GM18498 (cell line): ENCODE results near the gene KIF18B.
"Not testable (repeated sequence)": the region's sequence is repeated elsewhere in the genome, so short reads cannot be mapped to it uniquely, and the experiment has no call there.

Experiments
- ATAC-seq: cut with Tn5 transposase; IDR thresholded peaks from one replicate; pipeline ENCODE4 v1.9.1; 2021; ENCODE audit warnings: mild to moderate bottlenecking, moderate library complexity; ENCODE audit not compliant: unreplicated experiment

KIF18B gene

DNA sequence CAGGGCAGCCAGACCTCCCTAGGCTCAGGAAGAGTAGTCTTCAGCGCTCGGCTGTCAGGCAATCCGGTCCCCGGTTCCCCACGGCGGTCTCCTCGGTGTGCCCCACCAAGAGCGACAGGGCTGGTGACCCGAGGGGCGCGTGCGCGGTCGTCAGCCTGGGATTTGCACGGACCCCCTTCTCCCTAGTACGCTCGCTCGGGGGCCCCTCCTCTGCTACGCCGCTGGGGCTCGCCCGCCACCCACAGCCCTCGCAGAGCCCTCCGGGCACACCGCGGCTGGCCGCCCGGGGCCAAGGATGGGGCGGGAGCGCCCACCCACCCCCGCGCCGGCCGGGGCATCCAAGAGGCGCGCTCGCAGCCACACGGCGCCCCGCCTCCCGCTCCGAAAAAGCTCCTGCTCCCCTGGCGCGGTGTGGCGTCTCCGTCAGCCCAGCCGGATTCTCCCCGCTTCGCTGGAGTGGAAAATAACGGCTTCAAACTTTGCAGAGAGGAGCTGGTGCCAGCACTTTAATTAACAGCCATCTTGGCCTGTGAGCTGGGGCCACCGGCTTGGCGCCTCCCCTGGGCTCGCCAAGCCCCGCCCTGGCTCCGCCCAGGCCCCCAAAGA, 22.7 kb upstream of the KIF18B start:
- no peak for ATAC-seq

DNA sequence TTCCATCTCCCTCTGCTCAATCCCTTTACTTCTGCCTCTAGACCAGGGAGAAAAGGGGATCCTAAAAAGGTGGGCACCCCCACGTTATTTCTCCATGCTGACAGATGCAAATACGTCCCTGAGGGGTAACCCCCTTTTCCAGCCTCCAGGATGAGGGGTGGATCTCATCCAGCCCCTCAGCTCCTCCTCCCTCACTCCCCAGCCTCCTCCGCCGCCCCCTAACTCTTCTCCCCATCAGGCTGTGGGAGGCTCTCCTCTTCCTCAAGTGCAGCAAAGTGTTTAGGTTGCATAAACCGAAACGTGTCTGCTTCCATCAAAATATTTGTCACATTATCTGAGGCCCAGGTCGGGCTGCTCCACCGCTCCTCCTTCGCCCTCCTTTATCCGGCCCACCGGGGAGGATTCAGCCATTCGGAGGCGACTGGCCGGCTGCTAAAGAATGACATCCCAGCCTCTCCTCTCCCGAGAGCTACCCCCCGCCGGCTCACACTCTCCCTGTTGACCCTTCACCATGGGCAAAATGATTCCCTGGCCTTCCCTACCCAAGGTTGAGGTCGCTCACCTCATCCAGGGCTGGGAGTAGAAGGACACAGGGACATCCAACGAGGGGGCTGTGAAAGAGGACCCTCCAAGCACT, 21.7 kb upstream of the KIF18B start:
- ATAC-seq: no peak

DNA sequence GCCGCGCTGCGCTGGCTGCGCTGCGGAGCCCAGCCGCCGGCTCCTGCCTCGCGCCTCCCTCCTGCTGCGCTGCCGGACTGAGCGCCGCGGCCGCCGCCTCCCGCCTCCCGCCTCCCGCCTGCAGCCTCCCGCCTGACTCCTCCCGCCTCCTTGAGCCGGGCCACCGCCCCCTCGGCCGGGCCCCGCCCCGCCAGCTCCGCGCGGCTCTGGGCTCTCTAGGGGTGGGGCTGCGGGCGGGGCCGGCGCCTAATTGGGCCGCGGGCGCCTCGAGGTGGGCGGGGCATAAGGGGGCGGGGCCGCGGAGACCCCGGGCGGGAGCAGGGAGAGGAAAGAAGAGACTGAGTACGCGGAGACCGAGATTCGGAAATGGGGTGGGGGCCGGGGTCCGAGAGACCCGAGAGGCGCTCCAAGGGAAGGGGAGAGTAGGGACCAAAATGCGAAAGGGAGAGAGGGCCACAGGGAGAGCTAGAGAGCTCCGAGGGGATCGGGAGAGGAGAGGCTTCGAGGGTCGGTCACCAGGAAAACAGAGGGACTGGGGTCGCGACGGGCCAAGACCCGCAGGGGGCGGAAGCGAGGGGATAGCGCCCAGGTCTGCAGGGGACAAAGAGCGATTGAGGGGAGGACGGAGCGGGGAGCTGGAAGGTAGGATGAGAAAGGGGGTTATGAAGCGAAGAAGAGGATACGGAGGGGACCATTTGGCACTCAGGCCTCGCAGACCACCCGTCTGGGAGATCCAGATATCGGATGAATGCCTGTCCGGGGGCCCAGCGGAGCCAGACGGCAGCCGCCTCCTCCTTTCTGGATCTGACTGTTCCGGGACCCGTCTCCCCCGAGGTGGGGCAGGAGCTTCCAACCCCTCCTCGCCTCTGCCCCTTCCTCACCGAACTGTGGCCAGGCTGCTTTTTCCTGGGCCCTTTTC, 20.9 kb upstream of the KIF18B start, which contains the start of gene C1QL1:
Gene C1QL1, minus strand, starts transcription at position 79 of the 919 bp plus-strand sequence. CDS start 255 bp downstream, outside the sequence.
- peak; percentile 89 for ATAC-seq

DNA sequence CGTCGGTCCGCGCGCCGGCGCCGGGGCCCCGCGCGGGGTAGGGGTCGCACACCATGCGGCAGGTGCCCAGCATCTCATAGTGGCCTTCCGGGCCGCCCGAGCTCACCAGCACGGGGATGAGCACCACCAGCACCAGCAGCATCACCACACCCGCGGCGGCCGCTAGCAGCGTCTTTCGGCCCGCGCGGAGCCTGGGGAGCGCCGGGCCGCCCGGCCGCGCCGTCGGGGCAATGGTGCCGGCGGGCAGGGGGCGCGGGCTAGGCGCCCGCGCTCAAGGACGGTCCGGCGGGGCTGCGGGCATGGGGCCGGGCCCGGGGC, 20.3 kb upstream of the KIF18B start:
- ATAC-seq: no peak

DNA sequence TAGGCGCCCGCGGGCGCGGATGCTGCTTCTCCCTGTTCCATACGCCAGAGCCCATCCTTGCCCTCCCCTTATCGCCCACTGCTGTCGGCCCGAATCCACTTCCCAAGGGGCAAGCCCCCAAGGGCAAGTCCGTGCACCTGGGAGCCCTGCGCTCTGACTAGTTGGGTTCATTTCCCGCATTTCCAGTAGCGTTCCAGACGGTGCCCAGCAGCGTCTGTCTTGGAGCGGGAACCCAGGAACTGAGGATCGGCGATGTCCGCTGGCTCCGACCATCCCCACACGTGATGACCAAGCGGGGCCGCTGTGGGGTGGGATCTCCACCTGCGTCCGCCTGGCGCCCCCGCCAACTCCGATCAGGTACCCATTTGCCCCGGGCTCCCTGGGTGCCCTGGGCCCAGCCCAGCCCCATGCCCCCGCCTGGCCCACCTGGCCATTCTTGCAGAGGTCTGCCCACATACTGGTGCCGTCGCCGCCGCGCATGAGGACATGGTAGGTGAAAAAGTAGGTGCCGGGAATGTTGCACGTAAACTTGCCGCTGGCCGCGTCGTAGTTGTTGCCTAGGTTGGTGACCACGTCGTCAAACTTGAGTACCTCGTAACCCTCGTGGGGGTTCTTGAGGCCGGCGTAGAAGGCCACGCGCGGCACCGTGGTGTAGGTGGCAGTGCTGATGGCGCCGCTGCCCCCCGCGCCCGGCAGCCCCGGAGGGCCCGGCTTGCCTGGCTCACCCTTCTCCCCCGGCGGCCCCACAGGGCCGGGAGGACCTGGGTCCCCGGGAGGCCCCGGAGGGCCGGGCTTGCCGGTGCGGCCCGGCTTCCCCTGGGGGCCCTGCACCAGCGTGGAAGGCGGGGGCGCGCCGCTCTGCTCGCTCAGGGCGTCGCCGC, 19.7 kb upstream of the KIF18B start:
- no peak for ATAC-seq

DNA sequence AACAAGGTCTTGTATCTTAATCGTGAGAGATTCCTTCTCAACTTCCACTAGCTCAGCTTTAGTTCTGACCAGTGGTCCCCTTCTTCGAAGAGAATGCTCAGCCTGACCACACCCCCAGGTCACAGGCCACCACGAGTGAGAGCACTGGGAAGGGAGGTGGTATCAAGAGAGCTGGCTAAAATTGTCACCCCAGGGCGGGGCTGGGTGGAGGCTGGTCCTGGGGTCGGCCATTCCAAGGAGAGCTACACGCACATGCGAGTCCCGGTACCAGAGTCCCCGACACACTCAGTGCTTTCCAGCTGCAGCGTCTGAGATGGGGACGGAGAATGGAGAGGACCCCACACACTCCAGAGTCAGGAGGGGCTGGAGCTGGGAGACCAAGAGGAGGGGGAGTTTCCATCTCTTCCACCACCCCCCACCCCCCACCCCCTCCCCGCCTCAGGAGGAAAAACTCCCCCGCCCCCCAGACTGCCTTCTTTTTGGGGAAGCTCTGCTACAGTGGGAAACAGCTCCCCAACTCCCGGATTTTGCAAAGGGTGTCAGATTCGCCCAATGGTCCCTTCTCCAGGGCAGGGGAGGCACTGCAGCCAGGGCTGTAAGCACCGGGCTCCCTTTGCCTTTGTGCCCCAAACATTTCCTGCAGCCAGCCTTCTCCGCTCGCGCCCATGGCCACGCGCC, 18.9 kb upstream of the KIF18B start:
- no peak for ATAC-seq

DNA sequence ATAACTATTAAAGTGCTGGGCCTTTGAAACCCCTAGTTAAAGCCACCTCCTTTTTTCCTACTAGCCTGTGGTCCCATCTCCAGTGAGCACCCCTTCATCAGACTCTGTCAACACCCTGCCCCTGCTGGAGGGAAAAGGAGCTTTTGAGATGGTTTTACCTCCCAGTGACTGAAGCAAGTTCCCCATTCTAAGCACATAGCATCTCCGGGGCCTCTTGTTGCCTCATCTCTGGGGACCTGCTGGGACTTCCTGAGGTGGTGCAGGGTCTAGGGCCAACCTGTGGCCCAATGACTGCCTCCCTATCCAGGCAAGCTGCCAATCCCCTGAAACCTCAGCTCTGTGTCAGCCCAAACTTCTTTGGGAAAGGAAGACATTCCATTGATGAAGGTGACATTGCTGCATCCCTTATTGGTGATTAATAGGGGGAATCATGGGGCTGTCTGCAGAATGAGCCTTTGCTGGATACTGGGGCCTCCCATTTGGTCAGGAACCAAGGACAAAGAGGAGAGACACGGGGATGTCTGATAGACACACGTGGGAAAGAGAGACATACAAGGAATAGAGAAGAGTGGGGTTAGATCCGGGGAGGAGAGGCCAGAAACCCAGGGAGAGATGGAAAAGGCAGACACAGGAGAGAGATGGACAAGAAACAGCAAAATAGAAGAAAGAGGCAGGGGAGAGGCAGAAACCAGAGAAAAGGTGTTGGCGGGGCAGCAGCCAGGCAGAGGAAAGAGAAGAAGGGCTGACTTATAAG, 18.1 kb upstream of the KIF18B start:
- no peak for ATAC-seq

DNA sequence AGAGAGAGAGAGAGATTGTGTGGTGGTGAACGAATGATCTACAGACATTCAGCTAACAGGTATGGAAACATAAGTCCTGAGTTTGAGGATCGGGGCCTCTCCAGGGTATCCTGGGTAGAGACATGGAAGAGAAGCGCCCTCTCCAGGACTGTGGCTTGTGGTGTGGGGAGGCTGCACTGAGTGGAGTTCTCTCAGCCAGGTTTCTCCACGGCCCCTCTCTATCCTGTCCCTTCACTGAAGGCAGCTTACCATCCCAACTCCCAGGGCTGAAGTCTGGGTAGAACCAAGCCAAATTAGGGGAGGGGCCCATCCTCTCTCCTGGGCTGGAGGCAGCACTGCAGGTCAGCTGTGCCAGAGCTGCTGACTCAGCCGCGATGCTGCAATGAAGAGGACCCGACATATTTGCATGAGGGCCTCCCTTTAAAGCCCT, 14.4 kb upstream of the KIF18B start:
- ATAC-seq: no peak

DNA sequence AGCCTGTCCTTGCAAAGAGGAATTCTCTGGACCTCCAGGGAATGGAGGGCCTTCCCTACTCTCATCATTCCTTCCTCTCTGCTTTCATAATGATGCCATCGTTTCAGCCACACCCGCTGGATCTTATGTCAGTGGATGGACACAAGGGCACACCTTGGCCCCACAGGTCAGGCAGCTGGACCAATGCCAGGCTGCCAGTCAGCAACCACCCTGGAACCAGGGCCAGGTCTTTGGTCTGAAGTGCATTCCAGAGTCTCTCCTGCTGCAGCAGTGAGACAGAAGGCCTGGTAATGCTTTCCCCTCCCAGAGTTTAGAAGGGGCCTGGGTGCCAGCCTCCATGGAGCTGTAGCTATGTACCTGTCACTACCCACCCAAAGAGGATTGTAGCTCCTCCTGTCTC, 13.1 kb upstream of the KIF18B start:
- ATAC-seq: no peak

DNA sequence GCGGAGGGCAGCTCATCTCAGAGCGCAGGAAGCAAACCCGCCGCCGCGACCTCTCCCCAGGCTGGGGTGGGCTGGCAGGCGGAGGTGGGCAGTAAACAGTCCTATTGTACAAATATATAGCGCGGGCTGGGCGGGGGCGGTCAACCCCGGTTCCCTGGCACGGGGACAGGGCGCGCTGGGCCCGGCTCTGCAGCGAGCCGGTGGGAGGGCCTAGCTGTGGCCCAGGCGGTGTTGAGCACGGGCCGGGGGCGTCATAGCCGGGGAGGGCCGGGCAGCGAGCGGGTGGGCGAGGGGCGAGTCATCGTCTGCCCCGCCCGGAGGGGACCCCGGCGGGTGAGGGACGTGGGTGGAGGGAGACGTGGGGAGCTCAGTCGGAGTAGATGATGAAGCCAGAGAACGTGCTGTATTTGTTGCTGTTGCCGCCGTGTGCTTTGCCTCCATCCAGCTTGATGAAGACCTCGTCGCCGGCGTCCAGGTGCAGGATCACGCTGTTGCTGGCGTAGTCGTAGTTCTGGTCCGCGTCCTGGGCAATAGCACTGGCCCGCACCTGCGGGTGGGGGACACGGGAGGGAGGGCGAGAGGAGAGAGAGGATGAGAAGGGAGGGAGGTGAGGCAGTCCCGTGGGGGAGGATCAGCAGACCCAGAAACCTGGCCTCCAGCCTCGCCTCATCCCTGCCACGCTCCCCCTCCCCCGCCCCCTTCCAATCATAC, 12.4 kb upstream of the KIF18B start:
- no peak for ATAC-seq

DNA sequence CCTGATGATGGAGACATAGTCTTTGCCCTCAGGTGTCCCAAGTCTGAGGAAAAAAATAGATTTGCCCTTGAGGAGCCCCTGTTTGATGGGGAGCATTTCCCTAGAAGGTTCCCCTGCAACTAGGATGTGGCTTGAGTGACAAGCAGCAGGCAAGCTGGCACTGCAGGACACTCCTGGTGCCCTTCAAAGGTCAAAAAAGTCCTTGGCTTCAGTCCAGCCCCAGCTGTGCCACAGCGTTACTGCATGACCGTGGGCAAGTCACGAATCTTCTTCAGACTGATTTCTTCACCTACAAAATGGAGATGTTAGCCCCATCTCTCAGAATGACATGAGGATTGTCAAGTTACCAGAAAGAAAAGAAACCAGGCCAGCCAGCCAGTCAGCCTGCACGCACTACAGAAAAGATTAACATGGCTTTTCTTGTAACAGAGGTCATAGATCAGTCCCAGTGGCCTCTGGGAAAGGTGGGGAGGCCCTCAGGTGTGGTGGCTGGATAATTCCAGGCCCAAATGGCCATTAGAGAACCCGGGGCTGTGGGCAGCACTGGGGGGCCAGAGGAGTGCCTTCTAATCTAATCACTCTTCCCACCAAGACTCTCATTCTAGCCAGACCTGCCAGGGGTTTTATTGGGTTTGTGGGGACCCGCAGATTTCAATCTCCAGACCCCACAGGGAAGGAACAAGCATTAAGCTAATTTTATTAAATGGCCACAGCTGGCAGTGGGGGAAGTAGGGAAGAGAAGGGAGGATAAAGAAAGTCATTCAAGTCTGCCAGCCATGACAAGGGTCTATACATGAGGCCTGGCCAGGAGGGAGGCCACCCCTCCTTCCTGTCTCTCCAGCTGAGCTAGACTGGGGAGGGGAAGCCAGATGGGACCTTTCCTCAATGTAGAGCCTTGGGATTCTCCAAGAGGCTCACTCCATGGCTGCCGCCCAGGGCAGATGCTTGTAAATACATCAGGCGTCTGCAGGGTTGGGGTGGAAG, 9.7 kb upstream of the KIF18B start:
- ATAC-seq: no peak

DNA sequence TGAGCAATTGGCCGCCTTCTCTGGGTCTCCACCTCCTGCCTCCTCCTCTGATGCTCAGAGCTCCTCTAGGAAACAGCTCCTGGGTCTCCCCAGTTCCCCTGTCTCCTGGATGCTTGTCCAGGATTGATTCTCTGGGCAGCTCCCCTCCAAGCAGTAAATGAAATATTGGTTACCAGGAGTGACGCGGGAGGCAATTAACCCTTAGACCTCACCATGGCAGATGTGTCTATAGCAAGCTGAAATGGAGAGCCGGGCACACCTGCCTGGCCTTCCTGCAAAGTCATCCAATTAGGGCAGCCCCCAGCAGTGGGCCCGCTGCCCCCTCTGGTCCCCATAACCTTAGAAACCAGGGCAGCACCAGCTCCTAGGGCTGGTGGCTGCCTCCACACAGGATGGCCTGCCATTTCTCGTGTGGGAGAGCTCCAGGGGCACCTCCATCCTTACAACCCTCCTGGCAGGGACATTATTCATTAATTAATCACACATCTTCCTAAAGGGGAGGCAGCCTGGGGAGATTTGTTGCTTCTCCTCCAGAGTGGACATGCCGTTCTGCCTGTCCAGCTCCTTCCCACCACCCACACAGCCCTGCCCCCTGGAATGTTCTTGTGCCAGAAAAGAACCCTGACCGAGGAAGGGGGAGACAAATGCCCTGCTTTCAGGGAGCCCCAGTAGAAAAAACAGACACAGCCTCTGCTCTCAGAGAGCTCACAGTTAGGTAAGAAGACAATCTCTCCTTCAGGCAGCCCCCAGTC, 8.3 kb upstream of the KIF18B start:
- no peak for ATAC-seq

DNA sequence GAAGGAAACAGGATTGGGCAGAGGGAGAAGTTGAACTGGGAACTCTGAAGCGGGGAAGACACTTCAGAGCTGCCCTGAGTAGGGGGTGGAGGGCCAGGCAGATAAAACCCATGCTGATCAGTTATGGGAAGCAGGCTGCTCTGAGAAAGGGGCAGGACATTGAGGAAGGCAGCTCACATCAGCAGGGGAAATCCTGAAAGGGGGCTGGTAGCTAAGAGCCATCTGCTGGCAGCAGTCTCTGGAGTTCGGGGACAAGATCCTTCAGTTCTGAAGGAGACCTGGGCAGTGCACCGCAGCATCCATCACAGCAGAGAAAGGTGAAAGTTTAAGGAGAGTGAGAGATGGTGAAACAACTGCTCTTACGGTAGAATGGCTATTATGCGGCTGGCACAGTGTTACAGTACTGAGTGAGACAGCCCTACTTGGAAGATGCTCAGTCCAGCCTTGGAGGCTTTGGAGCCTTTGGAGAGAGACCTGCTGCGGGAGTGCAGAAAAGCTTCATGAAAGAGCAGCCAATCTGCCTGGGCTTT, 5.4 kb upstream of the KIF18B start:
- no peak for ATAC-seq

DNA sequence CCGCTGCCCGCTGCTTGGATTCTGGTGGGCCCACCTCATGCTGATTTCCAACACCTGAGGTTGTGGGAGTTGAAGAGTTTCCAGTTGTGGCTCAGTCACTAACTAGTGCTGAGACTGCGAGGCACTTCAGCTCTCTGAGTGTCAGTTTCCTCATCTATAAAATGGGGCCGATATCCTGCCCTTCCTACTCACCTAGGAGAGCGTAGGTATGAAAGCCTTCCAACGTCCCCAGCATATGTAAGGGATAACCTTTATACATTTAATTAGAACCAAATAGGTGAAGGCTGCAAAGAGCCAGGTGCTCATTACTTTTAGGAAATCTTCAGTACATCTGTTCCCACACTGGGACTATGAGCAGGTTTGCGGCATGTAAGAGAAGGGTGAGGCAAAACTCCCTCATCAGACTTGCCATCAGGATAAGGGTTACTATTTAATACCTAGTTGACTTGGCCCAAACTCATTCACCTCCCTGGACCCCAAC, 782 bp upstream of the KIF18B start:
- ATAC-seq: no peak

DNA sequence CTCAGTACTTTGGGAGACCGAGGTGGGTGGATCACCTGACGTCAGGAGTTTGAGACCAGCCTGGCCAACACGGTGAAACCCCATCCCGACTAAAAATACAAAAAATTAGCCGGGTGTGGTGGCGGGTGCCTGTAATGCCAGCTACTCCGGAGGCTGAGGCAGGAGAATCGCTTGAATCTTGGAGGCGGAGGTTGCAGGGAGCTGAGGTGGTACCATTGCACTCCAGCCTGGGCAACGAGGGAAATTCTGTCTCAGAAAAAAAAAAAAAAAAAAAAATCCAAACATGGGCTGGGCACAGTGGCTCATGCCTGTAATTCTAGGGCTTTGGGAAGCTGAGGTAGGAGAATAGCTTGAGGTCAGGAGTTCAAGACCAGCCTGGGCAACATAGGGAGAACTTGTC, 1.9 kb downstream of the KIF18B start:
- ATAC-seq: not testable (repeated sequence)

DNA sequence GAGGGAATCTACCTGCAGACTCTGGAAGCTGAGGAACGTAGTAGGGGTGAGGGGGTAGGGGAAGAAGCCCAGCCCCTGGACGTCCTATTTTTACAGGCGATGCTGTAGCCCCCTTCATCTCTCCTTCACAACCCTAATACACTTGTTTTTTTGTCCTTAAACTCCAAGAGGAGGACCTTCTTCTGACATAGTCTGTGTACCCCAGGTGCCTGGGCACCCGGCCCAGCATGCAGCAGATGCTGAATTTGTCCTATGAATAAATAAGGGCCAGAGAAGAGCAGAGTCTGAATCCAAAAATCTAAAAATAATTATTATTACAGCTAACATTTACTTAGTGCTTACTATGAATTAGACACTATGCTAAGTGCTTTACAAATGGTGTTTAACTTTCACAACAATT, 5.1 kb downstream of the KIF18B start:
- ATAC-seq: no peak
